Cardiac fibroblast (primary cell): ENCODE results near the gene IFT57.

Source experiments
- DNase-seq, 2 donors: peaks; one replicate each; pipeline versions ENCODE4 v3.0.0 to v3.0.0-alpha.2; 2010; ENCODE audit warnings: low read depth in 2 of 2
- H3K4me3 ChIP-seq, 2 donors: replicated peaks in 1 of 2; 1 replicate in 1 of 2; 2 replicates in 1 of 2; pipeline ENCODE4 v1.5.1; 2011; ENCODE audit warnings: low read depth in 2 of 2, low read length in 2 of 2, mild to moderate bottlenecking in 2 of 2, moderate library complexity in 1 of 2
- CTCF ChIP-seq: IDR thresholded peaks from one replicate; pipeline ENCODE4 v1.5.1; 2011; ENCODE audit warnings: low read depth, mild to moderate bottlenecking, low read length, inconsistent platforms

IFT57 gene

GRCh38 chr3:108133858-108134554 is 88.2 kb downstream of the IFT57 start:
- no peak for DNase-seq
- no peak overlapping the region for H3K4me3 ChIP-seq
- no peak for TF ChIP-seq CTCF

DNA sequence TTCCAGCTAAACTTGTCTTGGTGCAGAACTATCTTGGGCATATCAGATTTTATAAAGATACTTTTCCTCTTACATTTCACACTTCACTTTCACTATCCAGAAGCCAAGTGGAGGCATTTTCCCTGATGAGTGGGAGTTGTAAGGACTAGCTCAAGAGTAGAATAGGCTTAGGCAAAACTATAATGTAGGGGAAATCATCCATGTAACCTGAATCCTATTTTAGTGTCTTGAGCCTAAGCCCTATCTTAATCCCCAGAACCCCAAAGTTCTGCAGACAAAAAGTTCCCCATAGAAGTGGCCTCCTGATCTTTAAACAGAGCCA is 89.2 kb downstream of the IFT57 start:
- H3K4me3 ChIP-seq: no peak overlapping the region

GRCh38 chr3:108131475-108132134 is 90.6 kb downstream of the IFT57 start:
- no peak for TF ChIP-seq CTCF
- H3K4me3 ChIP-seq: no peak overlapping the region
- no peak for DNase-seq

More for the DNA sequence above, 89.2 kb downstream of the IFT57 start:
- no peak for TF ChIP-seq CTCF
- DNase-seq: no peak

- DNase-seq: peak; percentile 62 to 94
- no peak for TF ChIP-seq CTCF
- H3K4me3 ChIP-seq: no peak overlapping the region
Observed at GRCh38 chr3:108130701-108131474, 91.3 kb downstream of the IFT57 start.

- no peak for DNase-seq
- no peak for TF ChIP-seq CTCF
- no peak overlapping the region for H3K4me3 ChIP-seq
Observed at GRCh38 chr3:108130236-108130635, 92.0 kb downstream of the IFT57 start.

DNA sequence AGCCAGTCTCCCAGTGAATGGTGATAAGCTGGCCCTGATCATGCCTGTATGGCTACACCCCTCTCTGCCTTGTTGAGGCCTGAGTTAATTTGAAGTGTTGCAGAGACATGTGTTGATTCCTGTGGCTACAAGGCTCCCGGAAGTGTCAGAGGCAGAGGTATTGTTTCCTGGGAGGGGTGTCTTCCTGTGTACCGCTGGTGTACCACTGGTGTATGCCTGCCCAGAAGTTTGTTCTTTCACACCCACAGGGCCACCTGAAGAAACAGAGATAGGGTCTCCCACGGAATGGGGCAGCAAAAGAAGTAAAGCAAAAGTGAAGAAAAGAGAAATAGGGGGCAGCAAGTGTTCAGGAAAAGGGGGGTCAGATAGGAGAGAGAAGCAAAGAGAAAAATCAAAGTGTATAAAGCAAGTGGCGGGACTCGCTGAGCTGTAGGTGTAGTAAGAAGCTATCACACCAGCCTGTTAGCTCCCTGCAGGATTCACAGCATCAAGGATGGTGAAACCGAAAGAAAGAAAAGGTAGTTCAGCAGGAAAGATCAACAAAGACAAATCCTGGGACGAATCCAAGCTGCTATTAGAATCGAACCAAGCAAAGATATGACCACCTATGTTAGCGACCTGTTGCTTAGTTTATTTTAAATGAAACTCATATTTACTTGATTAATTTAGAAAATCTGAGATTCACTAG is 94.8 kb downstream of the IFT57 start:
- H3K4me3 ChIP-seq: no peak overlapping the region
- TF ChIP-seq CTCF: no peak
- DNase-seq: peak in 1 of 2 donors; percentile 5
